NB4 (cell line): Measurements from ENCODE around the gene VTN.
A peak's percentile ranks its signal among the peaks of the same experiment; 100 is the strongest.

Experiments
- DNase-seq: peaks from one replicate; pipeline ENCODE4 v3.0.0; 2010; ENCODE audit warnings: low read depth
- H3K4me3 ChIP-seq: one replicate; pipeline ENCODE4 v1.5.1; 2011; ENCODE audit warnings: mild to moderate bottlenecking, low read depth, low read length, moderate library complexity
- MYC ChIP-seq: IDR thresholded peaks from 2 replicates; pipeline ENCODE4 v1.6.1; 2011; ENCODE audit warnings: low read depth, low read length
- POLR2A ChIP-seq: IDR thresholded peaks from 2 replicates; pipeline ENCODE4 v1.6.1; 2011; ENCODE audit warnings: mild to moderate bottlenecking; ENCODE audit not compliant: insufficient read length; ENCODE audit errors: extremely low read depth
- TF ChIP-seq, protein P1 (sequence below): IDR thresholded peaks from one replicate; pipeline ENCODE4 v1.5.1; 2012; ENCODE audit warnings: low read depth, low read length
- TF ChIP-seq, protein P2 (sequence below): IDR thresholded peaks from 2 replicates; pipeline ENCODE4 v1.6.1; 2011; ENCODE audit warnings: low read depth, low read length

VTN gene

DNA sequence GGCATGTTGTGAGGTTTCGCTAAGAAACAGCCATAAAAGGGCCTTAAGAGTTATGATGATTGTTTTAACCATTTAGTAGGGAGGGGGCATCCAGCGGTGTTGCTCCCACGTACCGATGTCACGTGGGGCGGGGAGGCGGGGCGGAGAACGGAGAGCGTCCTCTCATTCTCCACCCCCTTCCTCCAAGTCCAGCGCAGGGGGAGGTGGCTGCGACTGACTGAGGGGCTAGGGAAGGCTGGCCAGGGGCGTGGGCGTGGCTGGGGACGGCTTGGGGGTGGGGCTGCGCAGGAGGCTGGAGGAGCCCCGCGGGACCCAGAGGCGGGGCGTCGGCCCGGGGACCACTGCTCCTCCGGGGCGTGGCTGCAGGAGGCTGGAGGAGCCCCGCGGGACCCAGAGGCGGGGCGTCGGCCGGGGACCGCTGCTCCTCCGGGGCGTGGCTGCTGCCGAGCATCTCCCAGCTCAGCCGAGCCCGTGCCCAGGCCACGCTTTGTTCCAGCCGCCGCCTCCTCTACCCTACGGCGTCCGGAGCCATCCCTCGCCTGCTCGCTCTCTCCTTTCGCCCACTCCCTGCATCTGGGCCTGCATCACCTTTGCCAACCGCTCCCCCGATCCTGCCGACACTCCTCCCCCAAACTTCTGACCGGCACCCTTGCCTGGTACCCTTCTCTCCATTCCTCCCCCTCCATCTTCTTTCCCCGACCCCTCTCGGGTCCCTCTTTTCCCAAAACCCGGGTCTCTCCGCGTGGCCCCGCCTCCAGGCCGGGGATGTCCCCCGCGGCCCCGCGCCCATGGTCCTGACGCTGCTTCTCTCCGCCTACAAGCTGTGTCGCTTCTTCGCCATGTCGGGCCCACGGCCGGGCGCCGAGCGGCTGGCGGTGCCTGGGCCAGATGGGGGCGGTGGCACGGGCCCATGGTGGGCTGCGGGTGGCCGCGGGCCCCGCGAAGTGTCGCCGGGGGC, 1.4 kb upstream of the VTN start, which contains the start of gene SARM1:
Gene SARM1, plus strand, starts transcription at position 450 of the 958 bp plus-strand sequence. Its CDS starts 339 bp downstream, at position 789.
- TF ChIP-seq, protein P1, sequence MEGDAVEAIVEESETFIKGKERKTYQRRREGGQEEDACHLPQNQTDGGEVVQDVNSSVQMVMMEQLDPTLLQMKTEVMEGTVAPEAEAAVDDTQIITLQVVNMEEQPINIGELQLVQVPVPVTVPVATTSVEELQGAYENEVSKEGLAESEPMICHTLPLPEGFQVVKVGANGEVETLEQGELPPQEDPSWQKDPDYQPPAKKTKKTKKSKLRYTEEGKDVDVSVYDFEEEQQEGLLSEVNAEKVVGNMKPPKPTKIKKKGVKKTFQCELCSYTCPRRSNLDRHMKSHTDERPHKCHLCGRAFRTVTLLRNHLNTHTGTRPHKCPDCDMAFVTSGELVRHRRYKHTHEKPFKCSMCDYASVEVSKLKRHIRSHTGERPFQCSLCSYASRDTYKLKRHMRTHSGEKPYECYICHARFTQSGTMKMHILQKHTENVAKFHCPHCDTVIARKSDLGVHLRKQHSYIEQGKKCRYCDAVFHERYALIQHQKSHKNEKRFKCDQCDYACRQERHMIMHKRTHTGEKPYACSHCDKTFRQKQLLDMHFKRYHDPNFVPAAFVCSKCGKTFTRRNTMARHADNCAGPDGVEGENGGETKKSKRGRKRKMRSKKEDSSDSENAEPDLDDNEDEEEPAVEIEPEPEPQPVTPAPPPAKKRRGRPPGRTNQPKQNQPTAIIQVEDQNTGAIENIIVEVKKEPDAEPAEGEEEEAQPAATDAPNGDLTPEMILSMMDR, result no peak
- TF ChIP-seq, protein P2, sequence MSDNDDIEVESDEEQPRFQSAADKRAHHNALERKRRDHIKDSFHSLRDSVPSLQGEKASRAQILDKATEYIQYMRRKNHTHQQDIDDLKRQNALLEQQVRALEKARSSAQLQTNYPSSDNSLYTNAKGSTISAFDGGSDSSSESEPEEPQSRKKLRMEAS, result peak; percentile 62
- no peak for TF ChIP-seq POLR2A
- TF ChIP-seq MYC, result peak; percentile 39; the same call in 1 of the 2 replicates
- peak; percentile 82 for DNase-seq
- no peak within 1 kb of the TSS for H3K4me3 ChIP-seq

DNA sequence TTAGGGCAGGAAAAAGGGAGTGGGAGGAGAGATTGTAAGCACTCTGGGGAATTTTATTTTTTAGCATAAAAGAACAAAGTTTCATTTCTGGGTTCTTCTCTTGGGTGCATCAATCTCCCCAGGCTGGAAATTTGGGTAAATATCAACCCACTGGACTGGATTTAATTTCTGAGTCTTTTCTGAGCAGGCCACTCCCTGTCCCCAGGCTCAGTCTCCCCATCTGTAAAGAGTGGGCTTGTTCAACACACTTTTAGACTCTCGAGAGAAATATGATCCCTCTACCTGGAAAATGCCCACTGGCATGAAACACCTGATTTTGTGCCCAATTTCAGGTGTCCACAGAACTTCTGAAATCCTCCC, 617 bp upstream of the VTN start:
- TF ChIP-seq MYC, result no peak
- TF ChIP-seq, protein P1, result no peak
- no peak overlapping the region for H3K4me3 ChIP-seq
- no peak for DNase-seq

DNA sequence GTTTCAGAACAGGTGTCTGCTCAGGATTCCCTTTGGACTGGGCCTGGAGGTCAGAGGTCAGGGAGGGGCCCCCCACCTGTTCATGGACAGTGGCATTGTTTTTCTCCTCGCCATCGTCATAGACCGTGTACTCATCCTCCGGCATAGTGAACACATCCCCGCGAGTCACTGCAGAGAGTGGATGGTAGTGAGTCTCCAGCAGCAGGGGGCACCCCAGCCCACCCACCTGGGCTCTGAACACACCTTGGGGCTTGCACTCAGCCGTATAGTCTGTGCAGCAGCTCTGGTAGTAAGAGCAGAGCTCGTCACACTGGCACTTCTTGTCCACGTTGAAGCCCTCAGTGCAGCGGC, 448 bp downstream of the VTN start:
- no peak overlapping the region for H3K4me3 ChIP-seq
- TF ChIP-seq MYC (no peak), POLR2A (no peak)
- TF ChIP-seq, protein P1, result no peak
- TF ChIP-seq, protein P2, result no peak
- DNase-seq, result no peak

DNA sequence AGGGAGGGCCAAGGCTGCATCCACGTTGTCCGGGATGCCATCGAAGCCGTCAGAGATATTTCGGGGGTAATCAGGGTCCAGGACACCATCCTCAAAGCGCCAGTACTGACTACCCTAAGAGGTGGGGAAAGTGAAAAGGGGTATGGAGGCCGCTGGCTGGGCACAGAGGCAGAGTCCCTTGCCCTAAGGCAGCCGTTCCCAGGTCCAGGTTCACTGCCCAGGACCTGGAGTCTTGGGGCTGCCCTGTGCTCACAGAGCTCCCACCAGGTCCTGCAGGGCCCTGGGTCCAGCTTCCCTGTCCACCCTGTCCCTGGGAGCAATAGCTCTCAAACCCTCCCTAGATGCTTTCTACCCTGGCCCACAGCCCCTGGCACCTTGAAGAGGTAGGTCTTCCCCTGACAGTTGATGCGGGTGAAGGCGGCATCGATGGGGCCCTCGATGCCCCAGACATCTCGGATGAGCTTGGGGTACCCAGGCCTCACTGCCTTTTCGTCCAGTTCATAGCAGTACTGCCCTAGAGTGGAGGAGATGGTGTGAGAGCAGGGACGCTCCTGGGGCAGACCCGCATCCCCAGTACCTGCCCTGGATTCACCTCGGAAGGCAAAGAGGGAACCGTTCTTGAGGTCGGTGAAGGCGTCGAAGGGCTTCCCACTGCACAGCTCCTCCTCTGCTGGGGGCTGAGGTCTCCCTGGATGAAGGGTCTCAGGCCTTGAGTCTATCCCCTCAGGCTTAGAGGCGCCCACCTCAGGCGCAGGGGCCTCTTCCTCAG, 1.0 kb downstream of the VTN start:
- no peak overlapping the region for H3K4me3 ChIP-seq
- TF ChIP-seq POLR2A (no peak), MYC (no peak)
- TF ChIP-seq, protein P2, result no peak
- TF ChIP-seq, protein P1, result no peak
- no peak for DNase-seq

DNA sequence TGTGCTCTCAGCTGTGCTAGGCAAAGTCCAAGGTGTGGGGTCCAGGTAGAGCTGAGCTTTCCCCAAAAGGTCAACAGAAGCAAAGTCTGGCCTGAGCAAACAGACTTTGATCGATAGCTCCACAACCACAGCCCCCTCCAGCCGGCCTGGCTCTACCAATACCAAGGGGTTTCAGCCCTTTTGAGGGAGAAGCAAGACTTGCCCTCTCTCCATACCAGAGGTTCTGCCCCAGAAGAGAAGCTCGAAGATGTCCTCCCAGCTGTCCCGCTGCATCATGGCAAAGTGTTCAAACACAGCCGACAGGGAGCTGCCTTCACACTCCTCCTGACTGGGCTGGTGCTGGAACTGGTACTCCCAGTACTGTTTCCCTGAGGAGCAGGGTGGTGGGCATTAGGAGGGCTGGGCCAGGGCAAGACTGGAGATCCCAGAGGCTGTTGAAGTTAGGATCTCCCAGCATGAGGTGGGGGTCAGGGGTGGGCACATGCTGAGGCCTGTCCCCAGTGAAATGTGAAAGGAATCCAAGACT, 1.7 kb downstream of the VTN start:
- TF ChIP-seq, protein P2, result no peak
- TF ChIP-seq MYC (no peak), POLR2A (no peak)
- TF ChIP-seq, protein P1, result no peak
- no peak overlapping the region for H3K4me3 ChIP-seq
- no peak for DNase-seq
